HG03565 (cell line): Measurements from ENCODE around the gene MLC1.
"Not testable (repeated sequence)": the region's sequence is repeated elsewhere in the genome, so short reads cannot be mapped to it uniquely, and the experiment has no call there.

ENCODE experiments used
- ATAC-seq: cut with Tn5 transposase; IDR thresholded peaks from one replicate; pipeline ENCODE4 v1.9.1; 2021; ENCODE audit warnings: mild to moderate bottlenecking, moderate library complexity; ENCODE audit not compliant: unreplicated experiment

MLC1 gene

DNA sequence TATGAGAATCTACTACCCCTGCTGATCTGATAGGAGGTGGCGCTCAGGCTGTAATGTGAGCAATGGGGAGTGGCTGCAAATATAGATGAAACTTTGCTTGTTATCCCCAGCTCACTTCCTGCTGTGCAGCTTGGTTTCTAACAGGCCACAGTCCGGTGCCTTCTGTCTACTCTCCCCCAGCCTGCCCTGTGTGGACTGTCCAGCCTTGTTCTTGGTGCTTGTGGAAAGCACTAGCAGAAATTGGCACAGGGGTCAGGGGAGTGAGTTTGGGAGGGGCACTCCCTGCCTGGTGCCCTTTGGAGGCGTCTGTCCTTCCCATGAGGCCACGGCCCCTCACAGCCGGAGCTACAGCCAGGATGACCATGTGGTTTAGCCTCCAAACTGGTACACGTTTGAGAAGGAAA lies 18.9 kb upstream of the MLC1 start:
- ATAC-seq = no peak

DNA sequence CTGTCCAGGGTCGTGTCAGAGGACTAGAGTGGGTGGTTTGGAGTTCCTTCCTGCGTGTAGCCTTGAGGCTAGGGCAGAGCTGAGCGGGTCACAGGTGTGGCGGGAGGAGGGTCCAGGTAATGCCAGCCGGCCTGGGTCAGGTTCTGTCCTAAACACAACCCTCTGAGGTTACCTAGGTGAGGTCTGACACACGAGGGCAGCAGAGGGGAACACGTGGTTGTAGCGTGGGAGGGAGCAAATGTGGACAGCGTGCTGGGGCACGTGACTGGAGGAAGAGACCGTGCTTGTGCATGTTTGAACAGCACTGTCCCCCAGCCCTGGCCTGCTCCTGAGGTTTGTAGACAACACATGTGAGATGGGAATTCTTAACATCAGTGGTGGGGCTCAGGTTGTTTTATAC lies 17.7 kb upstream of the MLC1 start:
- no peak for ATAC-seq

DNA sequence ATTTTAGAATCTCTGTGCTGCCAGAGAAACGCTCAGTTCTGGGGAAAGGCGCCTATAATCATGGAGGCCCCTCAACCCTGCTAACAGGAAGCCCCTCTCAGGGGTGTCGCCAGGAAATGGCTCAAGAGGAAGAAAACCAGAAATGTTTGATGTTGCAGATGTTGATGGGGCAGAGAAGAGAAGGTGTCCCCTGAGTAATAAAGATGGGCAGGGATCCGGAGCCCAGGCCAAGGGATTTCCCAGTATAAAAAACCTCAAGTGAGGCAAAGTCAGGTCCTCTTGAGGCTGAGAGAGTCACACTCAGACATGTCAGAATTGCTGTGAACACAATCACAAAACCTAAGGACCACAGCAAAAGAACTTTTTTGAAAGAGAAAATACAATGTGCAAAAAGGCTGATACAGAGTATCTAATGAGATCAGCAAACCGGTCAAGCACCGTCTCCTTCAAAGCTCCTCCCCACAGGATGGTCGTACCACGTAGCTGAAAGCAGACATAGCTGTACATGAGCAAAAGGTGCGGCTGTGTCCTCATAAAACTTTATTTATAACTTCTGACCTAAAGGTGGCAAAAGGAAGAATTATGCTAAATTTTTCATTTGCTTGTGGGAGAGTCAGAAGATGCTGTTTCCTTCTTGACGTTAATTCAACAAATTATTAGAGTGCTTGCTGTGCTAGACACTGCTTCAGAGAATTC lies 16.8 kb upstream of the MLC1 start:
- ATAC-seq = no peak

- no peak for ATAC-seq
Measured at GRCh38 chr22:50098052-50098451, 12.8 kb upstream of the MLC1 start.

DNA sequence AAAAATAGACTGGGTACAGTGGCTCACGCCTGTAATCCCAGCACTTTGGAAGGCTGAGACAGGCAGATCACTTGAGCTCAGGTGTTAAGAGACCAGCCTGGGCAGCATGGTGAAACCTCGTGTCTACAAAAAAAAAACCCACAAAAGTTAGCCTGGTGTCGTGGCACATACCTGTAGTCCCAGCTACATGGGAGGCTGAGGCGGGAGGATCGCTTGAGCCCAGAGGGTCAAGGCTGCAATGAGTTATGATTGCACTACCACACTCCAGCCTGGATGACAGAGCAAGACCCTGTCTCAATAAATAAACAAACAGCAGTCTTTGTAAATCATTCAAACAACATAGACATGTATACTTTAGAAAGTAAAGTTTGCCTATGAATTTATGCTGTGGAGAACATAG lies 7.1 kb upstream of the MLC1 start:
- no peak for ATAC-seq

GRCh38 chr22:50091092-50091768 lies 6.0 kb upstream of the MLC1 start:
- no peak for ATAC-seq

GRCh38 chr22:50090412-50090714 lies 5.1 kb upstream of the MLC1 start:
- ATAC-seq = no peak

DNA sequence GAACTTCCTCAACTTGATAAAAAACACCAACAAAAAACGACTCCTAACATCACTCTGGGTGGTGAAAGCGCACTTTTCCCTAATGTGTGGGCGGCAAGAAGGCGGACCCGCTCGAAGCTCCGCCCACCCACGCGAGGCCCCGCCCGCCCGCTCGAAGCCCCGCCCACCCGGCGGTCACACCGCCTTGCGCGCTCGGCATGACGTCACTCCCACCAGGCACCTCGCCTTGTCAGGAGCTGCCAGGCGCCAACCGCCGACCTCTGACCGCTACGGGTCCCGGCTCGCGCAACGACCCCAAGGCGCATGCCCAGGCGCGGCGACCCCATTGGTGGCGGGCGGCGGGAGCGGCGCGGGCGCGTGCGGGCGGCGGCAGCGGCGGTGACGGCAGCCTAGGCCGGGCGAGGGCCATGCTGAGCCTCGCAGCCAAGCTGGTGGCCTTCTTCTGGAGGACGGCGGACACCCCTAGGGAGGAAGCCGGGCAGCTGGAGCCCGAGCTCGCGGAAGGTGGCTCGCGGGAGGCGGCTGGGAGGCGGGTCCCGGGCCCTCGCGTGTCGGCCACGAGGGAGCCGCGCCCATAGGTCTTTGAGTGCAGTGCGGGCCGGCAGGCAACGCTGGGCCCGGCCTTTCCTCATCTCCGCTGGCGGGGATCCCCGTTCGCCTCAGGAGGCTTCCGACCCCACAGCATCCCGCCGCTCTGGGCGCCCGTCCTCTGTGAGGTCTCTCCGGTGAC lies 4.6 kb upstream of the MLC1 start, which contains the start of gene MOV10L1:
Gene MOV10L1 (plus strand): TSS at position 325 of the 730 bp plus-strand sequence. CDS start 83 bp downstream, at position 408.
- ATAC-seq = no peak

- no peak for ATAC-seq
Measured at GRCh38 chr22:50089231-50089630, 4.0 kb upstream of the MLC1 start.

DNA sequence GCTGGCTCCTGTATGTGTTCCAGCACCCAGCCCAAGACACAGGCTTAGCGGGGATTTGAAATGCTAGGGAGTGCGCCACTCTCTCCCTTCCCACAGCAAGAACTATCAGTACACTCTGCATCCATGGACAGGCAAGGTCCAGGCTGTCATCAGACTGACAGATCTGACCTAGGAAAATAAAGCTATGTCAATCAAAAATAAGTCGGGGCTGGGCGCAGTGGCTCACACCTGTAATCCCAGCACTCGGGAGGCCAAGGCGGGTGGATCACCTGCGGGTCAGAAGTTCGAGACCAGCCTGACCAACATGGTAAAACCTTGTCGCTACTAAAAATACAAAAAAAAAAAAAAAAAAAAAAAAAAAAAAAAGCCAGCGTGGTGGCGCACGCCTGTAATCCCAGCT lies 2.9 kb upstream of the MLC1 start:
- ATAC-seq = no peak

DNA sequence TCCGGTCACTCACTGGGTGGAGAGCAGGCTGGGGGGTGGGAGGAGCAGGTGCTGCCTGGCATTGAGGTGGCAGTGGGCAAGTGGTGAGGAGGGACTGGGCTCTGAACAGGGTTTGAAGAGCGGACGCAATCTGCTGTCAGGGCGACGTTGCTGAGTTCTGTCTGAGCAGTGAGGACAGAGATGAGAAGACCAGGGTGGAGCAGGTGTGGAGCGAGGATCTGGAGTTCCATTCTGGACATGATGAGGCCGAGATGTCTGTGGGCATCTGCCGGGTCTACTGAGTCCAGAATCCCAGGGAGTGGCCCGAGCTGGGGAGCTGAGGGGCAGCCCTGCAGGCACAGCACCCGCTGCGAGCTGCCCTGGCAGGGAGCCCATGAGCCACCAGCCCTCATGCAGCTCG lies 2.4 kb upstream of the MLC1 start:
- ATAC-seq = no peak

GRCh38 chr22:50086975-50087374 lies 1.7 kb upstream of the MLC1 start:
- not testable (repeated sequence) for ATAC-seq

DNA sequence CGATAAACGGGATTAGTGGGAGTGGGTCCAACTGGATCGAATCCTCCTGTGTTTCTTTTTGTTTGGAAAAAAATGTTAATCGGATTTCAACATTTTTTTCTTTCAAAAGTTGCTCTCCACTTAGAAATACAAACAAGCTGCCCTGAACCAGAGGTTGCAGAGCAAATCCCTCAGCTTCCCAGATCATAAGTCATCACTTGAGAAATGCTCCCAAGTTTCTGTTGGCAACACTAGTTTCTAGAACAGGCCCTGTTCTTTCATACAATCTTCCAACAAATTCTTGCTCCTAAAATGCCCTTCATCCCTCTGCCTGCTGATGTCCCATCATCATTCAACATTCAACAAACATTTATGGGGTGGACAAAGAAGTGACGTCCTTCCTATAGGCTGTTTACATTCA lies 1.3 kb upstream of the MLC1 start:
- ATAC-seq = no peak

DNA sequence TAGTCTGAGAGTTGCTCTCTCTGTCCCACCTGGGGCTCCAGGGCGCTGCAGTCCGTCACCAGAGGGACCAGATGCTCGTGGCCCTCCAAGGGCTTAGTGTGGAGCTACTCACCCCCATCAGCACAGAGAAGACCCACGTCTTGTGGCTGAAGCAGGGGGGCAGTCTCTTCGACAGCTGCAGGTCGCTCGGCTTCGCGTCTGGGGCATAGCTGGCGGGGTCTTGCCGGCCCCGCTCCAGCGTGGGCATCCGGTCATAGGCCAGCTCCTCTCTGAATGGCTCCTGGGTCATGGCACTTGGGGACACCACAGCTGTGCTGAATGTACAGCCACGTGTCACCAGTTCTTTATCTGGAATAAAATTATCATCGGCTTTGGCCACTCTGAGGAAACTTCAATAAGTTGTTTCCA lies 608 bp downstream of the MLC1 start:
- ATAC-seq = no peak

- no peak for ATAC-seq
Measured at GRCh38 chr22:50084080-50084477, 1.1 kb downstream of the MLC1 start.

DNA sequence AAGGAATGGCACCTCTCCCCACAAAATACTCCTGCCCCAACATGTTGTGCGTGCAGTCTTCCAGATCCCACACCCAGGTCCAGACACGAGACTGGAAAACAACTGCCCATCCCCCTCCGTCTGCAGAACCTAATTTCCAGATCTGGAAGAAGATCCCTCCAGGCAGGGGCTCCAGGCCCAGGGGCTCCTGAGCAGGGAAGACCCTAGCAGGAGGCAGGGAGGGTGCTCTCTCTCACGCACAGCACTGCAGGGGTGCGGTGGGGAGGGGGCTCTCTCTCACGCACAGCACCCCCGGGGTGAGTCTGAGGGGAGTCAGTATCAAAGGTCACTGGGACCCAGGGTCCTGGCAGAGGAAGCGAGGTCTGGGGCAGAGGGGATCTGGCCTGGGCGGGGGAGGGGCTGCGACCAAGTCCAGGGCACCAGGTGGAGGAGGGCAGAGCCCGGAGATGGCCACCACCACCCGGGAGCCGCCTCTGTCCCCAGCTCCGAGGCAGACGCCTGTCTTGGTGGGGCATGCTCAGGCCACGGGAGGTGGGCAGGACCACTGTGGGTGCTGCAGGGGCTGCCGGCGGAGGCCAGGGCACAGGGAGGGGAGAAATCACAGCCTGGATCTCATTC lies 1.7 kb downstream of the MLC1 start:
- no peak for ATAC-seq

DNA sequence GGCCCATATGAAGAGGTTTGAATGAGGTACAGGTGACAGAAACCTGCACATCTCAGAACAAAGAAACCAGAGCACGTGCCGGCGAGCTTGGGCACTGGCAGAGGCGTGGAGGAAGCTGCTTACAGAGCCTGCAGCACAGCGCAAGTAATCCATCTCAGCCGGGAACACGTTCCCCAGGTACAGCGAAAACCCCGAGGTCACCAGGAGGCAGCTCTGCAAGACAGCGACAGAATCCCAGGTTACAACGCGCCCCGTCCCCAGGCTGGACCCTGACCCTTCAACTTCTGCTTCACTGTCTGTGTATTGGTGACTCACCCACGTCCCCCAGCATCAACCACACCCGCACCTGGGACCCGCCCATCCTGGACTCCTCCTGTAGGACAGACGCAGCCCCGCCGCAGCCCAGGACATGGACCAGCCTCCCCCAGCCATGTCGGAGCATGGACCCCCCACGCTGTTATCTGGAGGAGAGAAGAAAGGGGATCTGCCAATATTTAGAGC lies 2.2 kb downstream of the MLC1 start:
- ATAC-seq = no peak

GRCh38 chr22:50082197-50082715 lies 3.0 kb downstream of the MLC1 start:
- no peak for ATAC-seq

- no peak for ATAC-seq
Measured at GRCh38 chr22:50081426-50082196, 3.6 kb downstream of the MLC1 start.

- ATAC-seq = no peak
Measured at GRCh38 chr22:50080077-50080465, 5.2 kb downstream of the MLC1 start.

DNA sequence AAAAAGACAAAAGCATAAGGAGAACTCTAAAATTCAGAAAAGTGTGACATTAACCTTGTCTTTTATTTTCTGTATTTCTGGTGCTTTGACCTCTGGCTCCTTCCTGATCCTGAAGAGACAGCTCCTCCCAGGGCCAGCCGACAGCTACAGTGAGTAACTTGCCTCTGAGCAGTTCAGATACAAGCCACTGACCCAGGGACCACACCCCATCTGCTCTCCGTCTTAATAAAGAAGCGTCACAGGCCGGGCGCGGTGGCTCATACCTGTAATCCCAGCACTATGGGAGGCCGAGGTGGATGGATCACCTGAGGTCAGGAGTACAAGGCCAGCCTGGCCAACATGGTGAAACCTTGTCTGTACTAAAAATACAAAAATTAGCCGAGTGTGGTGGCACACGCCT lies 6.5 kb downstream of the MLC1 start:
- no peak for ATAC-seq
